SH-SY5Y (cell line): ENCODE results near the gene RGS11.

ENCODE experiments used
- GATA2 ChIP-seq: IDR thresholded peaks from 2 replicates; pipeline ENCODE4 v1.6.1; 2011; ENCODE audit warnings: mild to moderate bottlenecking, low read depth, low read length
- GATA3 ChIP-seq: IDR thresholded peaks from 2 replicates; pipeline ENCODE4 v1.6.1; 2011; ENCODE audit warnings: low read depth, mild to moderate bottlenecking, low read length, moderate library complexity

- TF ChIP-seq GATA3 (no peak), GATA2 (no peak)
Measured at GRCh38 chr16:228852-229730, 46.7 kb downstream of the RGS11 start, which contains the start of gene LUC7L.
